Airway epithelial cell (primary cell): Measurements from ENCODE around the gene CDY1. TPM values are rescaled to one million over a fixed set of nuclear protein-coding genes. Genes with fewer than 3 reads are reported as not detected.

Experiments used
- total RNA-seq: library from RNA; depleted of rRNA; stranded (reverse); fragments of >200 nt; gene quantifications from 2 replicates; pipeline ENCODE4 v1.2.3, GENCODE V29; 2015

Gene CDY1
- total RNA-seq, result not detected in 2 replicates

DNA sequence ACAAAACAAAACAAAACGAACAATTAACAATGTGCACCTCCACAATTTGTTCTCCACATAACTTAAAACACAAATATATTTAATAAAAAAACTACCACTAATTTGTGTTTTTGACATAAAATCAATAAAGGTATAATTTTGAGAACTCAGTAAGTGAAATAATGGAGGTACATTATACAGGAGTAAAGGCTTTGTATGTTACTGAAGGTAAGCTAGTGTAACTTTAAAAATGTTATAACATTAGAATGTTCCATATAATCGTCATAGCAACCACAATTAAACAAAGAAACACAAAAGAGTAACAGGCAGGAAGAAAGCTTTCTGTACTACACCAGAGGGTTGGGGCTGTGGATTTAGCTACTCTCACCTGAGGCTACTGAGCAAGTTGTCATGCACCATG is at the start of gene CDY1:
CDY1 (plus strand) TSS at position 301 of the 400 bp plus-strand sequence. CDS start 326 bp downstream, outside the sequence.

